Measurements from ENCODE around the gene BTG4. TPM values are rescaled to one million over a fixed set of nuclear protein-coding genes. Genes with fewer than 3 reads are reported as not detected.
A peak's percentile ranks its signal among the peaks of the same experiment; 100 is the strongest.

The BTG4 gene
- total RNA-seq, 1 experiment from 2014 or later: not detected

DNA sequence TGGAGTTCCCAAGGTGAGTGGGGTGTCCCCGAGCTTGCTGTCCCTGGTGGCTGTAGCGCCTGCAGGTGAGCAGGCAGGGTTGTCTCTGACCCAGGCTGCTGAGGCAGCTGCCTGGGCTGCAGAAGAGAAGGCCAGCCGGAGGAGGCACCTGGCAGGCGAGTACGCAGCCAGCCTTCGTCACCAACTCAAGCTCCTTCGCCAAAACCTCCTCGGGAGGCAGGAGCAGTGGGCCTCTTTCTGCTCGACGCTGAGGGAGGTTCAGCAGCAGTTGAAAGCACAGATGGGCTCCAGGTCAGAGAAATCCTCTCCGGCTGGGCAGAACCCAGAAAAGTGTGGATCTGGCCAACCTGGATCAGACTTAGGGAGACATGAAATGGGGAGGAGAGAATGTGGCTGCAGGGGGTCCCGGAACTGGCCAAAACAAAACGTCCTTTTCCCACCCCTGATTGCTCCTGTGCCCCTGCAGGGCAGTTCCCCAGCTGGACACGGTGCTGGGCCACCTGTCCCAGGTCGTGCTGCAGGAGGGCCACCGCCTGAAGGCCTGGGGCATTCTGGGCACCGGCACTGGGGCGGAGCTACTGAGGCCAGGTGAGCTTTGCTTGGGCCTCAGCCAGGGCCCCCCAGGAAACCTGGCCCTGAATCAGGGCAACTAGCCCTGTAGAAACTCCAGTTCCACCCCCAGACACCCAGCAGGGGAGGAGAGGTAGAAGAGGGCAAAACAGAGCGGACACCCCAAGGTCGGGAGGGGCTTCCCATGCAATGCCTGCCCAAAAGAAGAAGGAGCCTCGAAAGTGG, 56.7 kb downstream of the BTG4 start:
- POLR2A ChIA-PET: no interaction called here
- Histone ChIP-seq H3K79me2 (ENCODE audit: insufficient read depth, low read length) (no peaks in the 10 kb centered on the region), H3K27ac (ENCODE audit: low read depth, low read length) (no peak overlapping the region), H3K36me3 (ENCODE audit: control insufficient read depth in 1 of 2, insufficient read depth in 2 of 2, low read length in 2 of 2) (no peaks in the 10 kb centered on the region), H3K4me2 (ENCODE audit: low read length) (no peak overlapping the region), H3K9me3 (ENCODE audit: control insufficient read depth in 1 of 2, insufficient read depth in 1 of 2, low read depth in 1 of 2, low read length in 2 of 2) (no peaks in the 10 kb centered on the region), H3K9ac (ENCODE audit: low read length) (no peak overlapping the region), H3K27me3 (ENCODE audit: insufficient read depth, low read length) (peaks cover 6% of the 10 kb centered on the region; the same call in 1 of the 2 replicates), H2AFZ (ENCODE audit: low read depth, low read length, poor library complexity, severe bottlenecking) (peak overlapping the region; percentile 9), H4K20me1 (ENCODE audit: insufficient read depth) (no peaks in the 10 kb centered on the region), H3K9me2 (ENCODE audit: insufficient read depth) (no peaks in the 10 kb centered on the region), H3K4me3 (replicated peaks in 1 of 2; ENCODE audit: low read depth in 1 of 2, low read length in 2 of 2) (no peak overlapping the region), H3K4me1 (ENCODE audit: control insufficient read depth in 1 of 2, insufficient read depth in 2 of 2, low read length in 2 of 2) (no peaks in the 10 kb centered on the region)
- DNase-seq (ENCODE audit: low read depth, low spot score) (no peak), ATAC-seq (peak; percentile 10; the same call in 1 of the 2 replicates)
- CTCF ChIA-PET: interaction anchor here (0.8 to 1.5 kb wide), 10 partner anchors 8 to 396 kb away, joined by 3 to 6 read pairs (median 3); no protein-coding TSS in a partner anchor
- intact Hi-C loops (cut with micrococcal nuclease): loop anchor here (2.0 kb wide), 1 partner anchor 385 kb away; no protein-coding TSS in a partner anchor
- no TSS peak for BruUV-seq (replicated peaks)
- no peak for TF ChIP-seq CEBPB (IDR thresholded peaks at IDR 0.05; ENCODE audit: low read depth)
- TF ChIP-seq YY1 (IDR thresholded peaks at IDR 0.05; ENCODE audit: extremely low read depth, insufficient replicate concordance, low read depth, low read length): no peak
- TF ChIP-seq EZH2 (IDR thresholded peaks at IDR 0.05): no peak
- TF ChIP-seq EGR1 (IDR thresholded peaks at IDR 0.05; ENCODE audit: low read depth): no peak
- no peak for TF ChIP-seq SP1 (IDR thresholded peaks at IDR 0.05; ENCODE audit: low read depth)
- RAD21 ChIA-PET (ENCODE audit: low non-redundant PET in 1 of 2, low total read pairs in 2 of 2, uncharacterized antibody in 2 of 2, unreplicated experiment in 2 of 2): no interaction called here

- H3K9me3 ChIP-seq (ENCODE audit: control insufficient read depth in 1 of 2, insufficient read depth in 1 of 2, low read depth in 1 of 2, low read length in 2 of 2): no peaks in the 10 kb centered on the region
- no peaks in the 10 kb centered on the region for H3K9me2 ChIP-seq (ENCODE audit: insufficient read depth)
- no peaks in the 10 kb centered on the region for H4K20me1 ChIP-seq (ENCODE audit: insufficient read depth)
- peak; percentile 85 for ATAC-seq
- no peaks in the 10 kb centered on the region for H3K4me1 ChIP-seq (ENCODE audit: control insufficient read depth in 1 of 2, insufficient read depth in 2 of 2, low read length in 2 of 2)
- ChIA-PET POLR2A (no interaction called here), CTCF (interaction anchor here (0.8 to 1.5 kb wide), 10 partner anchors 9 to 397 kb away, joined by 3 to 6 read pairs (median 3); no protein-coding TSS in a partner anchor), RAD21 (ENCODE audit: low non-redundant PET in 1 of 2, low total read pairs in 2 of 2, uncharacterized antibody in 2 of 2, unreplicated experiment in 2 of 2) (no interaction called here)
- no peak overlapping the region for H3K9ac ChIP-seq (ENCODE audit: low read length)
- no peaks in the 10 kb centered on the region for H3K79me2 ChIP-seq (ENCODE audit: insufficient read depth, low read length)
- no peaks in the 10 kb centered on the region for H3K36me3 ChIP-seq (ENCODE audit: control insufficient read depth in 1 of 2, insufficient read depth in 2 of 2, low read length in 2 of 2)
- H3K27ac ChIP-seq (ENCODE audit: low read depth, low read length): no peak overlapping the region
- no peak overlapping the region for H3K4me3 ChIP-seq (replicated peaks in 1 of 2; ENCODE audit: low read depth in 1 of 2, low read length in 2 of 2)
- no peak for DNase-seq (ENCODE audit: low read depth, low spot score)
- no peak overlapping the region for H3K4me2 ChIP-seq (ENCODE audit: low read length)
- intact Hi-C loops (cut with micrococcal nuclease): loop anchor here (1.0 to 2.0 kb wide), 3 partner anchors 132 to 386 kb away; no protein-coding TSS in a partner anchor
- no TSS peak for BruUV-seq (replicated peaks)
- TF ChIP-seq RAD21 (IDR thresholded peaks at IDR 0.05; ENCODE audit: low read depth) (peak; percentile 60), YY1 (IDR thresholded peaks at IDR 0.05; ENCODE audit: extremely low read depth, insufficient replicate concordance, low read depth, low read length) (no peak)
- TF ChIP-seq, protein P1, sequence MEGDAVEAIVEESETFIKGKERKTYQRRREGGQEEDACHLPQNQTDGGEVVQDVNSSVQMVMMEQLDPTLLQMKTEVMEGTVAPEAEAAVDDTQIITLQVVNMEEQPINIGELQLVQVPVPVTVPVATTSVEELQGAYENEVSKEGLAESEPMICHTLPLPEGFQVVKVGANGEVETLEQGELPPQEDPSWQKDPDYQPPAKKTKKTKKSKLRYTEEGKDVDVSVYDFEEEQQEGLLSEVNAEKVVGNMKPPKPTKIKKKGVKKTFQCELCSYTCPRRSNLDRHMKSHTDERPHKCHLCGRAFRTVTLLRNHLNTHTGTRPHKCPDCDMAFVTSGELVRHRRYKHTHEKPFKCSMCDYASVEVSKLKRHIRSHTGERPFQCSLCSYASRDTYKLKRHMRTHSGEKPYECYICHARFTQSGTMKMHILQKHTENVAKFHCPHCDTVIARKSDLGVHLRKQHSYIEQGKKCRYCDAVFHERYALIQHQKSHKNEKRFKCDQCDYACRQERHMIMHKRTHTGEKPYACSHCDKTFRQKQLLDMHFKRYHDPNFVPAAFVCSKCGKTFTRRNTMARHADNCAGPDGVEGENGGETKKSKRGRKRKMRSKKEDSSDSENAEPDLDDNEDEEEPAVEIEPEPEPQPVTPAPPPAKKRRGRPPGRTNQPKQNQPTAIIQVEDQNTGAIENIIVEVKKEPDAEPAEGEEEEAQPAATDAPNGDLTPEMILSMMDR (IDR thresholded peaks at IDR 0.05 in 2 of 3, conservative IDR thresholded peaks at IDR 0.05 in 1 of 3; ENCODE audit: borderline replicate concordance in 1 of 3, insufficient read depth in 1 of 3, low read depth in 2 of 3, low read length in 2 of 3): peak in 2 of 3 experiments; percentile 32 to 48; a peak in 4 of 6 replicates
- H3K27me3 ChIP-seq (ENCODE audit: insufficient read depth, low read length): peaks cover 5% of the 10 kb centered on the region; the same call in 1 of the 2 replicates
- peak overlapping the region; percentile 9 for H2AFZ ChIP-seq (ENCODE audit: low read depth, low read length, poor library complexity, severe bottlenecking)
Measured at GRCh38 chr11:111454561-111455192, 57.5 kb downstream of the BTG4 start.

Measured in HCT116 (cell line).